Ectodermal cell (in vitro differentiated cells): Measurements from ENCODE around the gene KRT16.
"Not testable (repeated sequence)": the region's sequence is repeated elsewhere in the genome, so short reads cannot be mapped to it uniquely, and the experiment has no call there.

ENCODE experiments used
- H3K27ac ChIP-seq: 2 replicates; pipeline ENCODE4 v1.7.0; 2013; ENCODE audit warnings: mild to moderate bottlenecking, low read depth, low read length; ENCODE audit not compliant: insufficient read depth, poor library complexity, severe bottlenecking
- H3K27me3 ChIP-seq: 2 replicates; pipeline ENCODE4 v1.7.0; 2013; ENCODE audit warnings: mild to moderate bottlenecking, low read length; ENCODE audit not compliant: insufficient read depth, control insufficient read depth, poor library complexity, severe bottlenecking
- H3K36me3 ChIP-seq: one replicate; pipeline ENCODE4 v1.7.0; 2013; ENCODE audit warnings: low read length; ENCODE audit not compliant: control insufficient read depth, insufficient read depth
- H3K4me1 ChIP-seq: one replicate; pipeline ENCODE4 v1.7.0; 2013; ENCODE audit warnings: low read length; ENCODE audit not compliant: control insufficient read depth, insufficient read depth
- H3K4me3 ChIP-seq: 2 replicates; pipeline ENCODE4 v1.7.0; 2013; ENCODE audit warnings: low read depth, low read length, control low read depth; ENCODE audit not compliant: insufficient read depth
- H3K9me3 ChIP-seq: 2 replicates; pipeline ENCODE4 v1.7.0; 2013; ENCODE audit warnings: mild to moderate bottlenecking, low read length, moderate library complexity; ENCODE audit not compliant: control insufficient read depth
- WGBS, 2 experiments: methylation state at CpG; one replicate each; pipeline ENCODE4 v1.1.7; 2013; ENCODE audit warnings: missing lambda C conversion rate in 2 of 2; 5-methylcytosine and 5-hydroxymethylcytosine counted together

The KRT16 gene

DNA sequence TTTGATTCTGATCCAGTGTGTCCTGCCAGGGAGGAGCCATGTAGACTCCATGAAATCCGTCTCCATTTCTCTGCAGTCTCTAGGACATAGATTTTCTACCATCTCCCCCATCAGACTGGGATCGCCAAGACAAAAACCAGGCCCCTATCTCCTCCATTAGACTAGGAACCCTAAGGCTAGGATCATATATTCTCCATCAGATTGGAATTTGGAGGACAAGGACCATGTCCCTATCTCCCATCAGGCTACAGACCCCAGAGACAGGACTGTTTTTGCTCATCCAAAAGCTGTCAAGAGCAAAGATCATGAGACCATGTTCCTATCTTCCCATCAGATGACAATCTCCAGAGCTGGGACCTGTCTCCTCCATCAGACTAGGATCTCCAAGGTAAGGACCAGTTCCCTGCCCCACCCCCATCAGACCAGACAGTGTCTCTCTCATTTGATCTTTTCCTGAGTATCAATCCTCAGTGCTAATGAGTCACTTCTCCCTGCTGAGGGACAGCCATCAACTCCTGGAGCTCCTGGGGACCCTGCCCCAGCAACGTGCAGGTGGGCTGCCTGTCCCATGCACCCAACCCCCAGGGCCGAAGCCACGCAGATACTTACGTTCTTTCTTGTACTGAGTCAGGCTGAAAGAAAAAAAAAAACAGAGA is 7.5 kb upstream of the KRT16 start:
- H3K4me1 ChIP-seq, result peaks cover 28% of the 10 kb centered on the region
- H3K9me3 ChIP-seq, H3K36me3 ChIP-seq, H3K27ac ChIP-seq, H3K4me3 ChIP-seq, H3K27me3 ChIP-seq: not testable (repeated sequence)
- 92 to 93% methylated on average over 6 of the region's 6 CpGs for WGBS, 2 experiments

DNA sequence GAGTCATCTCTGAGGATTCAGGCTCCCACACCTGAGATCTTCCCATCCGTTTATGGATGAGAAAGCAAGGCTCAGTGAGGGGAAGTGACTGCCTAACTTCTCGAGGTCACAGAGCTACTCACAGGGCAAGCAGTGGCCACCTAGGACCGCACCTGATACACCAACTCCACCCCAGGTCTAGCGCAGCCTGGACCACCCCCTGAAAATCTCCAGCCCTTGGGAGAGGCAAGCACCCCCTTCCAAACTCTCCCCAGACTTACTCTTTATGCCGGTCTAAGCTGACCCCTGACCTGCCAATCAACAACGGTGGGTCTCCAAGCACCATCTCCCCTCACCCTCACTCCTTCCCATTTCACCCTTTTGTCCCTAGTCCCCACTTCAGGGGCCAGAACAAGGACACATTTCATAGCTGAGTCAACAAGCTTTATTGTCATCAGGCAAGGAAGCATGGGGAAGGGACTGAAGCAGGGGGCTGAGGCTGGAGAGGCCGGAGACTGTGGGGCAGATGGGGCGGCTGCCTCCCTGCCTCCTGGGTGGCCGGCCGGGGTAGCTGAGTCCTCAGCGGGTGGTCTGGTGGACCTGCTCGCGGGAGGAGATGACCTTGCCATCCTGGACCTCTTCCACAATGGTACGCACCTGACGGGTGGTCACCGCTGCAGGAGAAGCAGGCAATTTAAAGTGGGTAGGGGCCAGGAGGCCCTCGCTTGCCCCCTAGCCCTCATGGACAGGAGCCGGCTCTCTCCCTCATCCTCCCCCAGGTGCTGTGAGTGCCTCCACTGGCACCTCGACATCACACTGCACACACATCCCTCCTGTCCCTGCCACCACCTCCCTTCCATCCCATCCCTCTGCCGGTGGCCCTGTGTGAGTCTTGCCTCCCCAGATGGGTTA is 6.7 kb upstream of the KRT16 start:
- Histone ChIP-seq H3K4me3 (no peak overlapping the region), H3K36me3 (no peaks in the 10 kb centered on the region), H3K27me3 (no peaks in the 10 kb centered on the region), H3K9me3 (no peaks in the 10 kb centered on the region), H3K4me1 (peaks cover 22% of the 10 kb centered on the region), H3K27ac (no peak overlapping the region)
- 91% methylated on average over 17 to 18 of the region's 20 CpGs for WGBS, 2 experiments

DNA sequence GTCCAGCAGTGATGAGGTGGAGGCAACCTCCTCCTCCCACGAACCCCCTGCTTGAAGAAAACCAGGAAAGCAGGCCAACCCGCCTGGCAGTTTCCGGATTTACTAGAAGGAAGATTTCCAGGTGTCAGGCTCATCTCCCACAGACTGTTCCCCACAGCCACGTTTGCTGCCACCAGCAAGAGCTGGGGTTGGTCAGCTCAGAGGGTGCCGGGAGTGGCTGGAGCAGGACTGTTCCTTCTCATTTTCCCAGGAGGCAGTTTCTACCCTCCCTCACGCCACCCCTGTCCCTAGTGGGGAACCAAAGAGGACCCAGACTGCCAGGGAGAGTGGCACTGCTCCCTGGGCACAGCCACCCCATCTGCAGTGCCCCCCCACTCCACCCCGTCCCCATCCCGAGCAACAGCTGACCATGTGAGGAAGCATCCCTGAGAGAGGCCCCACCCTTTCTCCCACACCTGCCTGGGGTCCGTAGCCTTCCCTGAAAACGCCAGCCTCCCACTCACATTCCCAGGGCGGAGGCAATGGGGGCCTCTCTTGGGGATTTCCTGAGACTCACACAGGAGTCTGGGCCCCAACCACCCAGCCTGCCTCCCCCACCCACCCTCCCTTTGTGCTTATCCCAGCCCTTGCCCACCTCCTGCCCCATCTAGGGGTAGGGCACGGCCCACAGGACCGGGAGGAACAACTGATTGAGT is 5.9 kb upstream of the KRT16 start:
- H3K4me3 ChIP-seq, result no peak overlapping the region
- peaks cover 19% of the 10 kb centered on the region for H3K4me1 ChIP-seq
- no peaks in the 10 kb centered on the region for H3K27me3 ChIP-seq
- H3K36me3 ChIP-seq, result no peaks in the 10 kb centered on the region
- H3K9me3 ChIP-seq, result no peaks in the 10 kb centered on the region
- no peak overlapping the region for H3K27ac ChIP-seq
- 91 to 92% methylated on average over 13 of the region's 13 CpGs for WGBS, 2 experiments

DNA sequence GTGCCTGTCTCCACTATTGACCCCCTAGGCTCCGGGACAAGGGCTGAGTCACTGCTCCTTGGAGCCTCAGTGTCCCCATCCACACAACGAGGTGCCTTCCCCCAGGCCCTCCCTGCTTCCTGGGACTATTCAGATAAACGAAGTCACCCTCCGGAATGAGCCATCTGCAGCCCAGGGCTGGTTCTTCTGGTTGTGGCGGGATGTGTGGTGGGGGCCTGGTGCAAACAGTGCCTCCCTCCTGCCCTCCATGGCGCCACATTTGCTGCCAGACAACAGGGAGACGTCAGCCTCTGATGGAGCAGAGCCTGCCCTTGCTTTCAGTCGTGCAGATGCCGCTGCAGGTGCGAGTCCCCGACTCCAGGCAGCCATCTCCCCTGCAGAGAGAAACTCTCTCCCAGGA is 5.1 kb upstream of the KRT16 start:
- Histone ChIP-seq H3K27ac (no peak overlapping the region), H3K4me1 (peaks cover 14% of the 10 kb centered on the region), H3K4me3 (no peak overlapping the region), H3K36me3 (no peaks in the 10 kb centered on the region), H3K27me3 (no peaks in the 10 kb centered on the region), H3K9me3 (no peaks in the 10 kb centered on the region)
- 71 to 83% methylated on average over 11 of the region's 11 CpGs for WGBS, 2 experiments

DNA sequence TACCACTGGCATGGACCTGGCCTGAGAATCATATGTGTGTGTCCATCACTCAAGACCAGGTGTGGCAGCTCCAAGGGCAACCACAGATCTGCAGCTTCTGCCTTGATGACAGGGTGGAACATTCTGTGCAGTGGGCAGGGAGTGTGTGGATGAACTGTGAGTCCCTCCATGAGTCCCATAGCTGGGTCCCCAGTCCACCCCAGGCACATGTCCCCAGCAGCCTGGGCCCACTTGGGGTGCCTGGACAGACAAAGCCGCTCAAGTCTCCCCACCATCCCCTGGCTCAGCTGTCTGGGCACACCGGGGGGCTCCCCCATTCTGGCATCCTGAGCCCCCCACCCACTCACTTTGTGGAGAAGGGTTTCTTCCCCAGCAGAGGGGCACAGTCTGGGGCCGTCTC is 4.6 kb upstream of the KRT16 start:
- H3K9me3 ChIP-seq, result no peaks in the 10 kb centered on the region
- no peaks in the 10 kb centered on the region for H3K36me3 ChIP-seq
- no peak overlapping the region for H3K27ac ChIP-seq
- H3K4me3 ChIP-seq, result no peak overlapping the region
- no peaks in the 10 kb centered on the region for H3K27me3 ChIP-seq
- 93 to 96% methylated on average over 3 of the region's 3 CpGs for WGBS, 2 experiments
- peaks cover 12% of the 10 kb centered on the region for H3K4me1 ChIP-seq

DNA sequence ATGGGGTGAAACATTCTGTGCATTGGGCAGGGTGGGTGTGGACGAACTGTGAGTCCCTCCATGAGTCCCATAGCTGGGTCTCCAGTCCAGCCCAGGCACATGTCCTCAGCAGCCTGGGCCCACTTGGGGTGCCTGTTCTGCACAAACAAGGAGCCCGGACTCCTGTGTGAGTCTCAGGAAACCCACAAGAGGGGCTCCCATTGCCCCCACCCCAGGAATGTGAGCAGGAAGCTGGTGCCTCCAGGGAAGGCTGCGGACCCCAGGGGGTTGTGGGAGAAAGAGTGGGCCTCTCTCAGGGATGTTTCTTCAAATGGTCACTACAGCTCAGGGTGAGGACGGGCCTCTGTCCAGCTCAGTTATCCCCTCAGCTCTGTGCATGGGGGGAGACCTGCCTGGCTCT is 3.9 kb upstream of the KRT16 start:
- WGBS, 2 experiments, result 85% methylated on average over 4 of the region's 4 CpGs
- H3K27ac ChIP-seq, H3K36me3 ChIP-seq, H3K9me3 ChIP-seq, H3K4me3 ChIP-seq, H3K27me3 ChIP-seq: not testable (repeated sequence)
- H3K4me1 ChIP-seq, result peaks cover 12% of the 10 kb centered on the region

DNA sequence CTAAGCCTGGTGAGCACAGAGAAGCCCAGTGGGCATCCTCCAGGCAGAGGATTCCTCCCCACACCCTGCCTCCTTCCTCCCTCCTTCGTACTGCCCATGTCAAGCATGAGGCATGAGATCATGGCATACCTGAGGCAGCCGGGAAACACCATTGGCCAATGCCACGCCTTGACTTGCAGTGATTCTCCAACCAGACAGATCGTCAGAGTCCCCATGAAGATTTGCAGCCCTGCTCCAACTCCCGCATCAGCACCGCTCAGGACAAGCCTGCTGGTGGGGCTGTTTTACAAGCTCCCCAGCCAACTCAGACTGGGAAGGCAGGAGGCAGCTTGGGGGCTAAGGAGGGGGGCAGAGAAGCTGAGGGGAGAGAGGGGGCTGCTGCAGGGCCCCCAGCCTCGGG is 2.9 kb upstream of the KRT16 start:
- no peak overlapping the region for H3K4me3 ChIP-seq
- H3K4me1 ChIP-seq, result peaks cover 12% of the 10 kb centered on the region
- no peaks in the 10 kb centered on the region for H3K9me3 ChIP-seq
- no peaks in the 10 kb centered on the region for H3K36me3 ChIP-seq
- no peak overlapping the region for H3K27ac ChIP-seq
- no peaks in the 10 kb centered on the region for H3K27me3 ChIP-seq
- 54 to 56% methylated on average over 7 of the region's 7 CpGs for WGBS, 2 experiments

DNA sequence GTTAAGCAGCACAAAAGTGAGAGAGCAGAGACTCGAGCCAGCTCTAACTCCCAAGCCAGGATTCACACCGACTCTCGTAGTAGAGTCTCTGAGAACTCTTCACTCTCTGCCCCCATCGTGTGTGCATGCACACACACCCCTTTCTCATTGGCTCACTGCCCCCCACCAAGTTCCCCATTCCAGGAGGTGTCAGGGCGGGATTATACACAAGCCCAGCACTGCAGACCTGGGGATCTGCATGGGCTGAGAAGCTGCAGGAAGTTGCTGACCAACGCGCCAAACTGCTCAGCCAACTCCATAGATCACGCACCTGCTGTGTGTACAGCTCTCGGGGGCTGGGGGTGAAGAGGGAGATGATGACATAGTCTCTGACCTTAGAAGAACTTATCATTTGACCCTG is 2.2 kb upstream of the KRT16 start:
- WGBS, 2 experiments, result 85 to 86% methylated on average over 9 of the region's 9 CpGs
- not testable (repeated sequence) for H3K4me3 ChIP-seq

DNA sequence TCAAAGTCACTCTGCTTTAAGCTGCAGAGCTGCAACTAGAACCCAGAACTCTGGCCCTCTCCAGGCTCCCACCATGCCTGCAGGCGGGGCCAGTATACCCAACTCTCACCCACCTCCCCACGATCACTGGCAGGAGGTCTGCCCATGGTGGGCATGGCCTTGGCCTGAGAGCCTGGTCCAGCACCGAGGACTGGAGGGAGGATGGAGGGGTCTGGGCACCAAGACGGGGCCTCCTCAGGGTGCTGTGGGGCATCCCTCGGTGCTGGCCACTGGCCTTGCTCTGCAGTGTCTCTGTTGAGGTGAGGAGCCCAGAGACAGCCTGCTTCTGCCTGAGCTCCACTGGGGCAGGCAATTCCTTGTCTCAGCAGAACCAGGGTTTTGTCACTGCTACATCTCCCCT is 1.5 kb upstream of the KRT16 start:
- Histone ChIP-seq H3K4me1 (peaks cover 16% of the 10 kb centered on the region), H3K4me3 (no peak overlapping the region), H3K27me3 (no peaks in the 10 kb centered on the region), H3K36me3 (no peaks in the 10 kb centered on the region), H3K9me3 (no peaks in the 10 kb centered on the region), H3K27ac (no peak overlapping the region)
- 89 to 94% methylated on average over 5 of the region's 5 CpGs for WGBS, 2 experiments

More for the DNA sequence above, 2.2 kb upstream of the KRT16 start:
- not testable (repeated sequence) for H3K9me3 ChIP-seq, H3K27me3 ChIP-seq, H3K27ac ChIP-seq, H3K36me3 ChIP-seq
- peaks cover 15% of the 10 kb centered on the region for H3K4me1 ChIP-seq
